Liver (tissue), 9 donors: ENCODE results near the gene DNAH3. TPM values are rescaled to one million over a fixed set of nuclear protein-coding genes. Genes with fewer than 3 reads are reported as not detected.

Source experiments
- DNase-seq: peaks from one replicate; pipeline ENCODE4 v3.0.0-alpha.2; 2017; ENCODE audit warnings: low spot score
- H3K27ac ChIP-seq, 2 donors: one replicate each; pipeline ENCODE4 v1.7.0; 2013; ENCODE audit warnings: inconsistent platforms in 2 of 2, low read length in 2 of 2, control low read depth in 1 of 2, low read depth in 1 of 2, mild to moderate bottlenecking in 1 of 2
- H3K27me3 ChIP-seq, 4 donors: one replicate each; pipeline versions ENCODE4 v1.6.1 to v1.7.0; 2013; ENCODE audit warnings: low read length in 3 of 4, inconsistent platforms in 1 of 4, mild to moderate bottlenecking in 1 of 4, moderate library complexity in 1 of 4; ENCODE audit not compliant: control insufficient read depth in 4 of 4, insufficient read depth in 4 of 4
- H3K36me3 ChIP-seq, 4 donors: one replicate each; pipeline versions ENCODE4 v1.6.1 to v1.7.0; 2013; ENCODE audit warnings: low read length in 3 of 4, mild to moderate bottlenecking in 3 of 4, low read depth in 1 of 4, moderate library complexity in 1 of 4; ENCODE audit not compliant: control insufficient read depth in 4 of 4, insufficient read depth in 3 of 4
- H3K4me1 ChIP-seq, 4 donors: one replicate each; pipeline versions ENCODE4 v1.6.1 to v1.7.0; 2013; ENCODE audit warnings: low read length in 3 of 4, mild to moderate bottlenecking in 3 of 4, moderate library complexity in 1 of 4; ENCODE audit not compliant: control insufficient read depth in 4 of 4, insufficient read depth in 4 of 4
- H3K4me3 ChIP-seq, 3 donors: one replicate each; pipeline versions ENCODE4 v1.6.1 to v1.7.0; 2013; ENCODE audit warnings: low read length in 3 of 3, control low read depth in 1 of 3, low read depth in 1 of 3, mild to moderate bottlenecking in 1 of 3
- H3K9ac ChIP-seq, 2 donors: one replicate each; pipeline ENCODE4 v1.7.0; 2013; ENCODE audit warnings: low read length in 2 of 2, mild to moderate bottlenecking in 2 of 2, moderate library complexity in 2 of 2, control low read depth in 1 of 2, low read depth in 1 of 2
- H3K9me3 ChIP-seq, 4 donors: one replicate each; pipeline versions ENCODE4 v1.6.1 to v1.7.0; 2013; ENCODE audit warnings: low read length in 3 of 4; ENCODE audit not compliant: control insufficient read depth in 4 of 4
- ATF3 ChIP-seq: IDR thresholded peaks from 2 replicates; pipeline ENCODE4 v1.6.1; 2016; ENCODE audit warnings: antibody characterized with exemption
- CTCF ChIP-seq: fragments of 150-350 bp; IDR thresholded peaks from 2 replicates; pipeline ENCODE4 v1.5.1; 2017; ENCODE audit warnings: improper control_type of control experiment, low read depth, low read length; ENCODE audit not compliant: missing input control
- EGR1 ChIP-seq, 2 donors: IDR thresholded peaks; 2 replicates each; pipeline ENCODE4 v1.6.1; 2016 to 2018; ENCODE audit warnings: antibody characterized with exemption in 2 of 2, low read depth in 2 of 2
- FOXA1 ChIP-seq: IDR thresholded peaks from 2 replicates; pipeline ENCODE4 v1.6.1; 2016; ENCODE audit warnings: antibody characterized with exemption
- FOXA2 ChIP-seq: IDR thresholded peaks from 2 replicates; pipeline ENCODE4 v1.6.1; 2016; ENCODE audit warnings: antibody characterized with exemption
- GABPA ChIP-seq, 2 donors: IDR thresholded peaks in 1 of 2; conservative IDR thresholded peaks in 1 of 2; 2 replicates each; pipeline ENCODE4 v1.6.1; 2016; ENCODE audit warnings: antibody characterized with exemption in 2 of 2, mild to moderate bottlenecking in 1 of 2, moderate library complexity in 1 of 2
- HNF4A ChIP-seq, 2 donors: conservative IDR thresholded peaks; 2 replicates each; pipeline ENCODE4 v1.6.1; 2016; ENCODE audit warnings: antibody characterized with exemption in 2 of 2, mild to moderate bottlenecking in 2 of 2
- HNF4G ChIP-seq: IDR thresholded peaks from 2 replicates; pipeline ENCODE4 v1.6.1; 2016; ENCODE audit warnings: antibody characterized with exemption
- JUND ChIP-seq, 2 donors: IDR thresholded peaks; 2 replicates each; pipeline ENCODE4 v1.6.1; 2016; ENCODE audit warnings: antibody characterized with exemption in 2 of 2
- MAX ChIP-seq: IDR thresholded peaks from 2 replicates; pipeline ENCODE4 v1.6.1; 2016; ENCODE audit warnings: antibody characterized with exemption
- NR2F2 ChIP-seq: IDR thresholded peaks from 2 replicates; pipeline ENCODE4 v1.6.1; 2016; ENCODE audit warnings: antibody characterized with exemption
- RAD21 ChIP-seq, 2 donors: IDR thresholded peaks; 2 replicates each; pipeline ENCODE4 v1.6.1; 2016; ENCODE audit warnings: antibody characterized with exemption in 2 of 2, mild to moderate bottlenecking in 2 of 2
- RXRA ChIP-seq, 2 donors: IDR thresholded peaks; 2 replicates each; pipeline ENCODE4 v1.6.1; 2017 to 2018; ENCODE audit warnings: antibody characterized with exemption in 2 of 2, mild to moderate bottlenecking in 1 of 2
- TAF1 ChIP-seq: conservative IDR thresholded peaks from 2 replicates; pipeline ENCODE4 v1.6.1; 2016; ENCODE audit warnings: antibody characterized with exemption, mild to moderate bottlenecking
- YY1 ChIP-seq: IDR thresholded peaks from 2 replicates; pipeline ENCODE4 v1.6.1; 2016; ENCODE audit warnings: antibody characterized with exemption, mild to moderate bottlenecking
- WGBS: extraction: QIAGEN DNeasy Blood & Tissue Kit; methylation state at CpG from one replicate; pipeline ENCODE4 v1.1.7; 2013; 5-methylcytosine and 5-hydroxymethylcytosine counted together
- polyA plus RNA-seq, 2 donors: library from polyadenylated mRNA; stranded (reverse) in 1 of 2; unstranded in 1 of 2; fragments of 200-250 nt in 1 of 2; fragments of >200 nt in 1 of 2; fragmentation: Nextera tagmentation in 1 of 2; extraction: Ambion mirVana in 1 of 2; gene quantifications; one replicate each; pipeline versions ENCODE4 v1.2.1 to v1.2.3, GENCODE V29; 2013 to 2015
- total RNA-seq, 2 donors: library from RNA; depleted of rRNA; stranded (reverse); fragments of >200 nt; gene quantifications; one replicate each; pipeline ENCODE4 v1.2.3, GENCODE V29; 2014
- TF ChIP-seq, protein P1 (sequence below): IDR thresholded peaks from 2 replicates; pipeline ENCODE4 v1.6.1; 2016; ENCODE audit warnings: antibody characterized with exemption
- TF ChIP-seq, protein P2 (sequence below): IDR thresholded peaks from 2 replicates; pipeline ENCODE4 v1.6.1; 2016; ENCODE audit warnings: antibody characterized with exemption, mild to moderate bottlenecking
- donor health status: healthy.
- donor health status: healthy.
- donor health status: healthy.
- donor health status: healthy.
- donor health status: healthy.

Gene DNAH3
- total and polyA plus RNA-seq, 4 donors, result not detected

DNA sequence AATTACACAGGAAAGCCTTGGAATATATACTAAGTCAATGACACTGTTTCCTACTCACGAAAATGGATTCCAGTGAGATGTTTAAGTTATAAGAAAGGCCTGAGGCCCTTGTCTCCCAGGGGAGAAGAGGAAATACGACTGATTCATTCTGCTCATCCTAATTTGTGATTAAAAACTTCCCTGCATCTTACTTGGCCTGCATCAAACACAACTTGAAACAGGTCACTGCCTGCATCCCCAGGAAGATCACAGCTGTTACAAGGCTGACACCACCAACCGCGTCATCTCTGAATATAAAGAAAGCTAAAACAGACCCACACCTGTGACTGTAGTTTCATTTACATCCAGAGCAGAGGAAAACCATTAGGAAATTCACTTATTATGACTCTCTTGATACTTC lies 121.9 kb downstream of the DNAH3 start (continued):
- no peak for TF ChIP-seq EGR1 (IDR thresholded peaks at IDR 0.05; ENCODE audit: low read depth in 2 of 2)
- TF ChIP-seq RXRA (IDR thresholded peaks at IDR 0.05), result no peak
- no peak for TF ChIP-seq GABPA (IDR thresholded peaks at IDR 0.05 in 1 of 2, conservative IDR thresholded peaks at IDR 0.05 in 1 of 2)
- TF ChIP-seq JUND (IDR thresholded peaks at IDR 0.05), result no peak
- TF ChIP-seq, protein P1, sequence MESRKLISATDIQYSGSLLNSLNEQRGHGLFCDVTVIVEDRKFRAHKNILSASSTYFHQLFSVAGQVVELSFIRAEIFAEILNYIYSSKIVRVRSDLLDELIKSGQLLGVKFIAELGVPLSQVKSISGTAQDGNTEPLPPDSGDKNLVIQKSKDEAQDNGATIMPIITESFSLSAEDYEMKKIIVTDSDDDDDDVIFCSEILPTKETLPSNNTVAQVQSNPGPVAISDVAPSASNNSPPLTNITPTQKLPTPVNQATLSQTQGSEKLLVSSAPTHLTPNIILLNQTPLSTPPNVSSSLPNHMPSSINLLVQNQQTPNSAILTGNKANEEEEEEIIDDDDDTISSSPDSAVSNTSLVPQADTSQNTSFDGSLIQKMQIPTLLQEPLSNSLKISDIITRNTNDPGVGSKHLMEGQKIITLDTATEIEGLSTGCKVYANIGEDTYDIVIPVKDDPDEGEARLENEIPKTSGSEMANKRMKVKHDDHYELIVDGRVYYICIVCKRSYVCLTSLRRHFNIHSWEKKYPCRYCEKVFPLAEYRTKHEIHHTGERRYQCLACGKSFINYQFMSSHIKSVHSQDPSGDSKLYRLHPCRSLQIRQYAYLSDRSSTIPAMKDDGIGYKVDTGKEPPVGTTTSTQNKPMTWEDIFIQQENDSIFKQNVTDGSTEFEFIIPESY, result no peak
- no peak for TF ChIP-seq YY1

- Histone ChIP-seq H3K9me3 (no peaks in the 10 kb centered on the region), H3K9ac (no peak overlapping the region), H3K4me3 (no peak overlapping the region), H3K4me1 (no peaks in the 10 kb centered on the region), H3K36me3 (no peaks in the 10 kb centered on the region), H3K27ac (no peak overlapping the region), H3K27me3 (no peaks in the 10 kb centered on the region)
- 93% methylated on average over 6 of the region's 6 CpGs for WGBS
- no peak for DNase-seq
- TF ChIP-seq HNF4G (no peak), EGR1 (IDR thresholded peaks at IDR 0.05; ENCODE audit: low read depth in 2 of 2) (no peak), FOXA2 (no peak), TAF1 (no peak), NR2F2 (no peak), JUND (IDR thresholded peaks at IDR 0.05) (no peak), MAX (no peak)
- TF ChIP-seq, protein P2, sequence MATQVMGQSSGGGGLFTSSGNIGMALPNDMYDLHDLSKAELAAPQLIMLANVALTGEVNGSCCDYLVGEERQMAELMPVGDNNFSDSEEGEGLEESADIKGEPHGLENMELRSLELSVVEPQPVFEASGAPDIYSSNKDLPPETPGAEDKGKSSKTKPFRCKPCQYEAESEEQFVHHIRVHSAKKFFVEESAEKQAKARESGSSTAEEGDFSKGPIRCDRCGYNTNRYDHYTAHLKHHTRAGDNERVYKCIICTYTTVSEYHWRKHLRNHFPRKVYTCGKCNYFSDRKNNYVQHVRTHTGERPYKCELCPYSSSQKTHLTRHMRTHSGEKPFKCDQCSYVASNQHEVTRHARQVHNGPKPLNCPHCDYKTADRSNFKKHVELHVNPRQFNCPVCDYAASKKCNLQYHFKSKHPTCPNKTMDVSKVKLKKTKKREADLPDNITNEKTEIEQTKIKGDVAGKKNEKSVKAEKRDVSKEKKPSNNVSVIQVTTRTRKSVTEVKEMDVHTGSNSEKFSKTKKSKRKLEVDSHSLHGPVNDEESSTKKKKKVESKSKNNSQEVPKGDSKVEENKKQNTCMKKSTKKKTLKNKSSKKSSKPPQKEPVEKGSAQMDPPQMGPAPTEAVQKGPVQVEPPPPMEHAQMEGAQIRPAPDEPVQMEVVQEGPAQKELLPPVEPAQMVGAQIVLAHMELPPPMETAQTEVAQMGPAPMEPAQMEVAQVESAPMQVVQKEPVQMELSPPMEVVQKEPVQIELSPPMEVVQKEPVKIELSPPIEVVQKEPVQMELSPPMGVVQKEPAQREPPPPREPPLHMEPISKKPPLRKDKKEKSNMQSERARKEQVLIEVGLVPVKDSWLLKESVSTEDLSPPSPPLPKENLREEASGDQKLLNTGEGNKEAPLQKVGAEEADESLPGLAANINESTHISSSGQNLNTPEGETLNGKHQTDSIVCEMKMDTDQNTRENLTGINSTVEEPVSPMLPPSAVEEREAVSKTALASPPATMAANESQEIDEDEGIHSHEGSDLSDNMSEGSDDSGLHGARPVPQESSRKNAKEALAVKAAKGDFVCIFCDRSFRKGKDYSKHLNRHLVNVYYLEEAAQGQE, result no peak
Measured at GRCh38 chr16:21026846-21027245, 123.8 kb downstream of the DNAH3 start.

DNA sequence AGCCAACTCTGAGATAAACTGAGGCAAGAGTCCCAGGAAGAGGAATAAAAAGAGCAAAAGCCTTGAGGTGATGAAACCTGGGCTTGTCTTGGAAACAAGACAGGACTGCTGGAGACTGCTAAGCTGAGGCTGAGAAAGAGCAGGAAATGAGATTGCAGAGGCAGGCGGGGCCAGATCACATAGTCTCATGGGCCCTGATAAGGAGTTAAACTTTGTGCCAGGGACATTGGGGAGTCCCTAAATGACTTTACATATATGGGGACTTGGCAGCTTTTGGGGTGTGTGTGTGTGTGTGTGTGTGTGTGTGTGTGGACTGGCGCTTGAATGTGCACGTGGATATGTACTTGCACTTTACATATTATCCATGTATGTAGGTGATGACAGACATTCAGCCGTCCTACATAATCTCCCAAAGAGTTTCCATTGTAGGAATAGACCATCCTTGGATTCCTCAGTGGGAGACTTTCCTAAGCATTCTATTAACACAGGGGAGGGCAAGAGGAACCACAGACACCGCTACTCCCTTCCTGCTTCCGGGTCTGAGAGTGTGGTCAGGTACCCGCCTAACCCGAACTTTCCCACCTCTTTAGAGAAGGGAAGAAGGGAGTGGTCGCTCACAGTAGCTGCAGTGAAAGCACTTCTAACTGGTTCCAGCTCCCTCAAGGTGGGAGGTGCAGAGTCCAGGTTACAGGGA lies 127.0 kb downstream of the DNAH3 start:
- DNase-seq, result no peak
- H3K36me3 ChIP-seq, result no peaks in the 10 kb centered on the region
- TF ChIP-seq, protein P2, result no peak
- TF ChIP-seq MAX (no peak), RAD21 (IDR thresholded peaks at IDR 0.05) (no peak), TAF1 (no peak), FOXA1 (no peak), GABPA (IDR thresholded peaks at IDR 0.05 in 1 of 2, conservative IDR thresholded peaks at IDR 0.05 in 1 of 2) (no peak), ATF3 (no peak), NR2F2 (no peak), RXRA (IDR thresholded peaks at IDR 0.05) (no peak), HNF4G (no peak), EGR1 (IDR thresholded peaks at IDR 0.05; ENCODE audit: low read depth in 2 of 2) (no peak), CTCF (no peak), HNF4A (conservative IDR thresholded peaks at IDR 0.05) (no peak)

More for the DNA sequence above, 127.0 kb downstream of the DNAH3 start:
- Histone ChIP-seq H3K4me1 (no peaks in the 10 kb centered on the region), H3K27ac (no peak overlapping the region), H3K9me3 (no peaks in the 10 kb centered on the region), H3K4me3 (no peak overlapping the region), H3K27me3 (no peaks in the 10 kb centered on the region), H3K9ac (no peak overlapping the region)
- WGBS, result 75% methylated on average over 9 of the region's 9 CpGs
